Activated T-cell treated with anti-CD3 and anti-CD28 coated beads, Interleukin-2, amount 50 U/mL, for 48 hours (primary cell): ENCODE measurements around the gene FLYWCH1.

Experiments used
- DNase-seq, 2 experiments: peaks; one replicate each; pipeline ENCODE4 v3.0.0-alpha.2; 2020

Gene FLYWCH1, protein sequence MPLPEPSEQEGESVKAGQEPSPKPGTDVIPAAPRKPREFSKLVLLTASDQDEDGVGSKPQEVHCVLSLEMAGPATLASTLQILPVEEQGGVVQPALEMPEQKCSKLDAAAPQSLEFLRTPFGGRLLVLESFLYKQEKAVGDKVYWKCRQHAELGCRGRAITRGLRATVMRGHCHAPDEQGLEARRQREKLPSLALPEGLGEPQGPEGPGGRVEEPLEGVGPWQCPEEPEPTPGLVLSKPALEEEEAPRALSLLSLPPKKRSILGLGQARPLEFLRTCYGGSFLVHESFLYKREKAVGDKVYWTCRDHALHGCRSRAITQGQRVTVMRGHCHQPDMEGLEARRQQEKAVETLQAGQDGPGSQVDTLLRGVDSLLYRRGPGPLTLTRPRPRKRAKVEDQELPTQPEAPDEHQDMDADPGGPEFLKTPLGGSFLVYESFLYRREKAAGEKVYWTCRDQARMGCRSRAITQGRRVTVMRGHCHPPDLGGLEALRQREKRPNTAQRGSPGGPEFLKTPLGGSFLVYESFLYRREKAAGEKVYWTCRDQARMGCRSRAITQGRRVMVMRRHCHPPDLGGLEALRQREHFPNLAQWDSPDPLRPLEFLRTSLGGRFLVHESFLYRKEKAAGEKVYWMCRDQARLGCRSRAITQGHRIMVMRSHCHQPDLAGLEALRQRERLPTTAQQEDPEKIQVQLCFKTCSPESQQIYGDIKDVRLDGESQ

DNA sequence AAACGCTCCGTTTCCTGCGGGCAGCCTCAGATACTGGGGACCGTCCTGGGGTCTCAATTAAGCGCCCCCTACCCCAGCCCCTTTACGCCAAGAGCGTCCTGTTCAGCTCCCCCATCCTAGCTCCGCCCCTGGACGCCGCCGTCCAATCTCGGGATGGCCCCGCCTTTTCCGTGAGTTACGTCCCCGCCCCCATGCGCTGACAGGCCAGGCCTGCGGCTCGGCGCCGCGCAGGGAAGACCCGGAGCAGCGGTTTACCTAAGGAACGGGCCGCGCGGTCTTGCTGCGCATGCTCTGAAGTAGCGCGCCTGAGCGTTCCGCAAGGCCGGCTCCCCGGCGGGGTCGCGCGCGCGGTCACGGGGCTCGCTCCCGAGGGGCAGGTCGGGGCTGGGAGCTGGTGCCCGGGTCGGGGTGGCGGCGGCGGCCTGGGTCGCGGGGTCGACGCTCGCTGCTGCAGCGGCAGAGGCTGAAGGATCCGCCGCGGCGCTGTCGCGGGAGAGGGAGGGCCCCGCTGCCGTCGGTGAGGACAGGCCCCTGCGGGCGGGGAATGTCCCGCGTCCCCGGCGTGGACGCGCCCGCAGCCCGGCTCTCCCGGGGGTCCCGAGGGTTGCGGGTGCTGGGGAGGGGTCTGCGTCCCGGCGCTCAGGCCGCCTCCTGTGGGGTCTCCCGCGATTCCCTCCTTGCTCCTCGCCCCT is at the start of gene FLYWCH1:
Gene FLYWCH1, plus strand, starts transcription at position 294 of the 692 bp plus-strand sequence. CDS start 17,755 bp downstream, outside the sequence.
- peak; percentile 99 for DNase-seq

DNA sequence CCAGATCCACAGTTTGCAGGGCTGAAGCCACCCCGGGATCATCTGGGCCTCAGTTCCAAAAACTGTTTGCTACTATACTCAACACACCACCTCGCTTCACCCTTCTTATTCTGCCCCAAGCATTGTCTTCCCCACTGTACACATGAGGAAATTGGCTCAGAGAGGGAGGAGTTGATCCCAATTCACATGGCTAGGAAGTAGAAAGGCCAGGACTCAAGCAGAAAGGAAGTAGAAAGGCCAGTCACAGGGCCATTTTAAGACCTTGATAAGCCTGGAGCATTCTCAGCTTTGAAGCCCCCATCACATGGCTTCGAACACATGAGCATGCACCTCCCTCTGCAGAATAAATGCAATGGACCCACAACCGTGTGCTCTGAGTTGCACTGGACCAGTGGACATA is 46.1 kb upstream of the FLYWCH1 start:
- DNase-seq: no peak

DNA sequence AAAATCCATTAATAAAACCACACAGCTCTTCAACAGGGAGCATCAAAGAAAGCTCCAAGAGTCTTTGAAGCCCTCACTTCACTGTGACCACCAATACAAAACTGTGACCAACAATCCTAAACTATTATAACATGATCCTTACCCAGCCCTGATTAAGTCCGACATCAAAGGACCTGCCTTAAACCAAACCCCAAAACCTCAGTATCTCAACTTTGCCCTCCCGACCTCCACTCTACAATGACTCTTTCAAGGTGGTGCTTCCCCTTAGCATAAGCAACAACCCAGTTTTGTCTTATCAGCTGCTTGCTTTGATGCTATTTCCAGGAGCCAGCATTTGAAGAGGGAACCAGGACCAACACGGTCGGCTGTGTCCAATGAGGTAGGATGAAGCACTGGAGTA is 45.3 kb upstream of the FLYWCH1 start:
- DNase-seq: no peak

- no peak for DNase-seq
Measured at GRCh38 chr16:2867661-2867986, 44.1 kb upstream of the FLYWCH1 start.

DNA sequence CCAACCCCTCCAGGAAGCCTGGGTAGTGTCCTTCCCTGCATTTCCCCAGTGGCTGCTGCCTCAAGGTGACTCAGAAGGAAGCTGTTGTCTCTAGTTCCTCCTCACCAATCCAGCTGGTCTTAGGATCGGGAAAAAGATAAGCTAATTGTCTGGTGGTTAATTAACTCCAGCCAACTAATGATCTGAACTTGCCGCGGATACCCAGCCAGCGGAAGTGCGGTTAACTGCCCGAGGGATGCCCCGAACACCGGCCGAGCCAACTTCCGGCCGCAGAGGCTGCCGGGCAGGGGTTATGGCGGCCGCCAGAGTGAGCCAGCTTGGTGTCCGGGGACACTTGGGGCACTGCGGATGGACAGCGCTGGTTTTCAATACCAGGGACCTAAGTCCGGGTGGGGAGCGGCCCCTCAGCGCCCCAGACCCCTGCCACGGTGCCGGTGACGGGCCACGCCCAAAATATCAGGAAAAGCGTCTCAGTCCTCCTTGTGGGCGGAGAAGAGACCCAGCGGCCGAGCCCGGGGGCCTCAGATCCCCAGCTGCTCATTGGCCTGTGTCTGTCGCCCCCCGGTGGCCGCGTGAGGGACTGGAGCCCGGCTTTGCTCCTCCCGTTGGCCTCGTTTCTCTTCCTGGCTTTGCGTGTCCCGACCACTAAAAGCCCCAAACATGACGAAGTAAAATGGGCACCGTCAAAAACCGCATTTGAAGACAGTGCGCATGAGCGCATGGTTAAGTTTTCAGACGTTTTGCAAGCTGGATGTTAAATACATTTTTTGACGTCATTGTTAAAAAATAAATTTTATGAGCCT is 43.5 kb upstream of the FLYWCH1 start:
- peak; percentile 99 for DNase-seq

DNA sequence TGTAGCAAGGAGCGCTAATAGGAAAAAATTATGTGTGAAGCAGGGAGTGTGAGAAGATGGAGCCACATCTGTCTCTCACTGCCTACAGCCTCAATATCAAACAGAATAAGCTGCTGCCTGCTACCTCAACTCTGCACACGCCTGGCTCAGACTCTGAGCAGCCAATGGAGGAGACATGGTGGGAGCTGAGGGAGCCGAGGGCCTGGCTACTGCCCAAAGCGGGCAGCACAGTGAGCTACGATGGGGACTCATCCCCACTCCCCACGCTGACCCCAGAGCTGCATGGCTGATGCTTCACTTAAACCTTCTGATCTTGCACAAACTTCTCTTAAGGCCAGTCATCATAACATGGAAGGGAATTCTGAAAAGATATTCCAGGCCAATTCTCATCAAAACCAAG is 39.8 kb upstream of the FLYWCH1 start:
- DNase-seq: no peak

DNA sequence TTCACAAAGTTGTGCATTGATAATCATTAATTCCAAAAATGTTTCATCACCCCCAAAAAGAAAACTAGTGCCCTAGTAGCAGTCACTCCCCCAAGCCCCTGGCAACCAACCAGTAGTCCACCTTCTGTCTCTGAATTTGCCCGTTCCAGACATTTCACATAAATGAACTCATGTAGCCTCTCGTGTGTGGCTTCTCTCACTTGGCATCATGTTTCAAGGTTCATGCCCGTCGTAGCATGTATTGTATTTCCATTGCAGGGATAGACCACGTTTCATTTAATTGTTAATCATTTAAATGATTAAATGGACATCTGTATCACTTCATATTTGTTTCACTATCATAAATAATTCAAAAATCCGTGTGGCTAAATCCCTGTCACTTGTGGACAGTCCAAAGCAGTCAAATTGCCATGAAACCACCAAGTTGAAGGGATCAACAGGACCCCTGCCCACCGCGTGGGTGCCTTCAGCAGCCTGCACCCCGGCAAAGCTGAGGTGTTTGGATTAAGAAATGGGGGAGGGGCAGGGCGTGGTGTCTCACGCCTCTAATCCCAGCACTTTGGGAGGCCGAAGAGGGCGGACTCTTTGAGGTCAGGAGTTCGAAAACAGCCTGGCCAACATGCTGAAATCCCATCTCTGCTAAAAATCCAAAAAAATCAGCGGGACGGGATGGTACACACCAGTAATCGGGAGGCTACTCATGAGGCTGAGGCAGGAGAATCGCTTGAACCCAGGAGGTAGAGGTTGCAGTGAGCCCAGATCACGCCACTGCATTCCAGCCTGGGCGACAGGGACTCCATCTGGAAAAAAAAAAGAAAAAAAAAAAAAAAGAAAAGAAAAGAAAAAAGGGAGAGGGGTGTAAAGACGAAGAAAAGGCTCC is 37.5 kb upstream of the FLYWCH1 start:
- no peak for DNase-seq

GRCh38 chr16:2874912-2875362 is 36.8 kb upstream of the FLYWCH1 start:
- DNase-seq: peak; percentile 74 to 83

GRCh38 chr16:2879854-2880508 is 31.8 kb upstream of the FLYWCH1 start:
- DNase-seq: no peak

DNA sequence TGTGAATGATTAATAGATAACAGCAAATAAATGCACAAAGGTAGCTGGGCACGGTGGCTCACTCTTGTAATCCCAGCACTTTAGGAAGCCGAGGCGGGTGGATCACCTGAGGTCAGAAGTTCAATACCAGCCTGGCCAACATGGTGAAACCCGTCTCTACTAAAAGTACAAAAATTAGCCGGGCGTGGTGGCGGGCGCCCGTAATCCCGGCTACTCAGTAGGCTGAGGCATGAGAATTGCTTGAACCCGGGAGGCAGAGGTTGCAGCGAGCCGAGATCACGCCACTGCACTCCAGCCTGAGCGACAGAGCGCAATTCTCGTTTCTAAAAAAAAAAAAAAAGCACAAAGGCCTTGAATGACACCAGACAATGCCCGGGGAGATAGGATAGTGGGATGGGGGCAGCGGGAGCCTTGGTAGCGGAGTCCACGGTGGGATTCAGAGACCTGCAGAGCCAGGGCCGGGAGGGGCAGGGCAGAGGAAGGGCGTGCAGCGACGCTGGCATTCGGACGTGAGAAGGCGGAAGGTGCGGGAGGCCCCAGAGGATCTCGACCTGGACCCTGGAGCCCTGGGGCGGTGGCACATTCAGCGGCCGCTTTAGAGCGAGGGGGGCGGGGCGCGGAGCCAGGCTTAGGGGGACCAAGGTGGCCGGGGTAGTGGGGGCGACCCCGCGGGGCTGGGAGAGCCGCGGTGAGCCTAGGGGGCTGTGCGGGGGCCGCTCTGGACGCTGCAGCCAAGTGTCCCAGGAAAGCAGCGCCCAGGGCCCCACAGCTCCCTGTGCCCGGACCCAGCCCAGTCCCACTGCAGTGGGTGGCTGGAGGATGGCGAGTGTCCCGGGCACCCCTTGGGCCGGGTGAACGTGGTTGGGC is 29.7 kb upstream of the FLYWCH1 start:
- DNase-seq: peak in 1 of 2 experiments; percentile 51

DNA sequence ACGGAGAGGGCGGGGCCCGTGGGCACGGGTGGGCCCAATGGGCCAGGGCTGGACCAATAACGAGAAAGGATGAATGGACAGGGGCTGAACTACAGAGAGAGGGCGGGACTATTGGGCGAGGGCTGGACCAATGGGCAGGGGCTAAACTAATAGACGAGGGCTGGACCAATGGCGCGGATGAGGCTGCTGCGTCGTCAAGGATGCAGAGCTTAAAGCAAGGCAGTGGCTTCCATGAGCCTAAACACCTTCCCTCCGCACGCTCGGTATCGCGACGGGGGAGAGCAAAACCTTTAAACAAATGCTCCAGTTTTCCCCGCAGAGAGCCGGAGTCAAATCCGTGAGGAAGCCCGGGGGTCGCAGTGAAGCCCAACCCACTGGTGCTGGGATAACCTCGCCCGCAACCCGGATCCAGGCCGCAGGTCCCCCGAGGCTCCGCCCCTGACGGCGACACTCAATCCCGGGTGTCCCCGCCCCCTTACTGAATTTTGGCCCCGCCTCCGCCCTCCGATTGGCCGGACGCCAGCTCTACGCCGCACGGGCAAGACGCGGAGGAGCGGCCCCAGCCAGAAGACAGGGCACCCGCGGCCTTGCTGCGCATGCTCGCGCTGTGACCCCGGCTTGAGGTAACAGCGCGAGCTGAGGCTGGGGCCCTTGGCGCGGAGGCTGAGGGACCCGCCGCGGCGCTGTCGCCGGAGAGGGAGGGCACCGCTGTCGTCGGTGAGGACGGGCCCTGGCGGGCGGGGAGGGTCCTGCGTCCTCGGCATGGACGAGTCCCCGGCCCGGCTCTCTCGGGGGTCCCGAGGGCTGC is 28.9 kb upstream of the FLYWCH1 start, which contains the start of gene FLYWCH2:
Gene FLYWCH2, plus strand, starts transcription at position 566 of the 808 bp plus-strand sequence. CDS start 13,235 bp downstream, outside the sequence.
- peak; percentile 100 for DNase-seq

DNA sequence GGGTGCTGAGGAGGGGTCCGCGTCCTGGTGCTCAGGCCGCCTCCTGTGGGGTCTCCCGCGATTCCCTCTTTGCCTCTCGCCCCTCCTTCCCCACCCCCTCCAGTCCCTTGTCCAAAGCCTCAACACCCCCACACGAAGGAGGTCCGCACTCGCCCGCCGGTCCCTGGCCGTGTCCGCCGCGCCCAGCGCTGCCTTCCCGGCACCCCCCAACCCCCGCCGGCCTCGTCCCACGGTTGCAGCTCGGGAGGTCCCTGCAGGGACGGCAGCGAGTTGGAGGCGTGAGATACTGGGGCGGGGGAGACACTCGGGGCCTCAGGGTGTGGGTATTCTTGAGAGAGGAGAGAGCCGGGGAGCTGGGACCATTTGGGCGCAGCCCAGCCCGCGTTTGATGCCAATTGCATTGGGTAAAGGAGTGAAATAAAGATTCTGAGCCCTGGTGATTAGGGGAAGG is 28.2 kb upstream of the FLYWCH1 start:
- peak in 1 of 2 experiments; percentile 42 for DNase-seq

DNA sequence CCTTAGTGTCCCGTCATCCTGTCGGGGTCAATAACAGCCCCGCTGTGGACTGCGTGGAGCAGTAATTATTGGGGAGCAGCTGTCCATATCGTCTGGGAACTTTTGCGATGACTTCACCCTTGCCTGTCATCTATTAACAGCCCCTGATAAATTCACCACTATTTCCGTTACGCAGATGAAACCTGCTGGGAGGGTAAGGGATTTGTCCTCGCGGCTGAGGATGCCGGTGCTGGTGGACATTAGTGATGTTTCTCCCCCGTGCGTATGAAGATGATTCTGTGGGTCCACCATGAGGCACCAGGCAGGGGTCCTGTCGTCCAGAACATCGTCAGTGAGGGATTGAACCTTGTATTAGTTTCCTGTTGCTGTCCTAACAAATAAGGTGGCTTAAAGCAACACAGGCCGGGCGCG is 27.7 kb upstream of the FLYWCH1 start:
- DNase-seq: no peak

- DNase-seq: no peak
Measured at GRCh38 chr16:2894231-2894630, 17.5 kb upstream of the FLYWCH1 start.

DNA sequence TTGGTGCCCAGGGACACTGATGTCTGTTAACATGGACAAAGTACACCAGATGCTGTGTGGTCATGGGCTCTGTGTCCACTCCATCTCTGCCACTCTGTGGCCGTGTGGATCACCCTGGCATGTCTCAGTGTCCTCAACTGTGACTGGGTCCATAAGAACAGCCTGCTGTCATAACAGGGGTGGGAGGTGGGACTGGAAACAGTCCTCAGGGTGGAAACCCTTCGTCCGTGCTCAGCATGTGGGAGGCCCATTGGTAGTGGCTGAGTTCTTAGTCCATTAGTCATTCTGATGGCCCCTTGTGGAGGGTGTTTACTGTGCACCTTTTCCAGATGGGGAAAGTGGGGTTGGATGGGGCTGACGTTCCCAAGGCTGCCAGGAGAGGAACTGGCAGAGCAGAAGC is 15.9 kb upstream of the FLYWCH1 start:
- no peak for DNase-seq

DNA sequence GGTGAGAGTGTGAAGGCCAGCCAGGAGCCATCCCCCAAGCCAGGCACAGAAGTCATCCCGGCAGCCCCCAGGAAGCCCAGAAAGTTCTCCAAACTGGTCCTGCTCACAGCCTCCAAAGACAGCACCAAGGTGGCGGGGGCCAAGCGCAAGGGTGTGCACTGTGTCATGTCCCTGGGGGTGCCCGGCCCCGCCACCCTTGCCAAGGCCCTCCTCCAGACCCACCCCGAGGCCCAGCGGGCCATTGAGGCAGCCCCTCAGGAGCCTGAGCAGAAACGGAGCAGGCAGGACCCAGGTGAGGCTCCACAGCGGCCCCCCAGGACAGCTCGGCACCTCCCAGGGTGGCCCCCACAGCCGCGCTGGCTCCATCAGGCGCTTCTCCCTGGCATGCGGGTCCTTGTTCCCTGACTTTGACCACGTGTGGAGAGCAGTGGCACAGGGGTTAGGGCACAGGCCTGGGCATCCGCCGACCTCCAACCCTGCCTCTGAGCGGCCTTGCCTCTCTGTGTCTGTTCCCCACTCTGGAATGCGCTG is 15.2 kb upstream of the FLYWCH1 start:
- no peak for DNase-seq

GRCh38 chr16:2897110-2897509 is 14.6 kb upstream of the FLYWCH1 start:
- DNase-seq: no peak

DNA sequence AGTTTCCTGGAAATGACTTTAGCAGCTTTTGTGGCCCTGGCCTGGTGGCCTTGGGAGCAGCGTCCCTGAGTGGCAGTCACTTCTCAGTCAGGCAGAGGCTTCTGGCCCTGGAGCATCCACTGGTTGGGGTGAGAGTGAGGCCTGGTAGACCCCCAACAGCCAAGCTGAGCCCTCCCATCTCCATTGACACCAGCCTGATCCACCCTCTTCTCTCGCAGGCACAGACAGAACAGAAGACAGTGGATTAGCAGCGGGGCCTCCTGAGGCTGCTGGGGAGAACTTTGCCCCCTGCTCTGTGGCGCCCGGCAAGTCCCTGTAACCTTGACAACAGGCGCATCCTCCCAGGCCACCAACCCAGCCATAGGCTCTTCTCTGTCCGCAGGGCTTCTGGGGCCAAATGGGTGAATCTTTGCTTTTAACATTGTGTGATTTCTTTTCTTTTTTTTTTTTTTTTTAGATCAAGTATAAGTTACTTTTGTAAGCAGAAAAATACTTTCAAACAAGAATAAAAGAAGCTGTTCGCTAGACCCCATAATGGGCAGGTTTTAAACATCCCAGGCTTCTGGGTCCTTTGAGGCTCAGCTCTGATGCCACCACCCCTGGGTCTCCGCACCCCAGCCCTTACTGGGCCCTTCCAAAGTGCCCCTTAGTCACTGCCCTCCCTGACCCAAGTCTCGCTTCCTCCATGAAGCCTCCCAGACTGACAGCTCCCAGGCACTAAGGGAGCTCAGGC is 12.7 kb upstream of the FLYWCH1 start:
- DNase-seq: no peak
